ENCODE data around the gene TLE4.
"Not testable (repeated sequence)": the region's sequence is repeated elsewhere in the genome, so short reads cannot be mapped to it uniquely, and the experiment has no call there.

Gene TLE4

DNA sequence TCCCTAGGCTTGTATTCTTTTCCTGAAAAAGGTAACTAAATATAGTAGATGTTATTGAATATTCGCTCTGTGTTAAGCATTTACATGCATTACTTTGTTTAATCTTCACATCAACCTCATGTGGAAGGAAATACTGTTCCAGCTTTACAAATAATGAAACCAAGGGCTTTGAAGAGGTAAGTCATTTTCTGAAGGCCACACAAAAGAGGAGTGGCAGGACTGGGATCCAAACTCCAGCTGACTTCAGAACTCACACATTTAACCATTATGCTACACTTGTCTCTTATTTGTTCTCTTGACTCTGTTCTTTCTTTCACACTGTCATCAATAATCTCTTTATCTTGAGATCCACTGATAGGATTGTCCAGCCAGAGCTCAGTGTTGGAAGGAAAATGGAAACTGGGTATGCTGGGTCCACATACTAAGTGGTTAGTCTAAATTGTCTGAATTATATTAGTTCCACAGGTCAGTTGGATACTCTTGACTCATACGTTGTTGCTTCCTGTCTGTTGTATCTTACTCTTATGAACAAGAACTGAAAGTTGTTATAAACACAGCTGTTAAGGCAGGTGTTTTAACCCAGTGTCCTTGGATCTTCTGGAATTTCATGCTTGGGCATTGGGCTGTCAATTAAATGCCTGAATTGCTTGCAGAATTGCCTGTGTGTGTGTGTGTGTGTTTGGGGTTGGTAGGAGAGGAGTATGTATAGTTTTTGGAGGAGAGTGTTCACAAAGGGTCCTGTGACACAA, 65.6 kb downstream of the TLE4 start:
- no peak for DNase-seq (ENCODE audit: low spot score)

DNA sequence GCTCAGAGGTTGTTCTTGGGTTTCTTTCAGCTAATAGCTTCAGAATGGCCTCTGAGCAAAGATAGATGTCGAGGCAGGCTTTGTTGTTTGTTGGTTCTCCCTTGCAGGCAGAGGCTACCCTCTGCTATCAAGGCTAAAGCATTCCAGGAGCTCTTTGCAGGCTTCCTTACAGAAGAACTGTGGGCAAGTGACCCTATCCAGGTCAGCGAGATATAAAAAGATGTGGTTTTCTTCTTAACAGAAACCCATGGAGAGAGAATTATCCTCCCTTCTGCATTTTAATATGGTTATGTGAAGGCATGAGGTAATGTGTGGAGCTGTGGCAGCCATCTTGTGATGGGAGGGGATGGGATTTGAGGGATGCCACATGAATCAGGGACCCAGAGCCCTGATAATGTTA, 67.0 kb downstream of the TLE4 start:
- DNase-seq (ENCODE audit: low spot score) = no peak

DNA sequence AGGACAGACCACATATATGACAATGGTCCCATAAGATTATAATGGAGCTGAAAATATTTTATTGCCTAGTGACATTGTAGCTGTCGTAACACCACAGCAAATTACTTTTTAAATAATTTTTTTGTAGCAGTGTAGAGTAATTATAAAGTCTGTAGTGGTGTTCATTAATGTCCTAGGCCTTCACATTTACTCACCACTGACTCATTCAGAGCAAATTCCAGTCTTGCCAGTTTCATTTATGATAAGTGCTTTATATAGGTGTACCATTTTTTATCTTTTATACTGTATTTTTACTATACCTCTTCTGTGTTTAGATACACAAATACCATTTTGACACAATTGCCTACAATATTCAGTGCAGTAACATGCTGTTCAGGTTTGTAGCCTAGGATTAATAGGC, 67.6 kb downstream of the TLE4 start:
- DNase-seq (ENCODE audit: low spot score) = no peak

DNA sequence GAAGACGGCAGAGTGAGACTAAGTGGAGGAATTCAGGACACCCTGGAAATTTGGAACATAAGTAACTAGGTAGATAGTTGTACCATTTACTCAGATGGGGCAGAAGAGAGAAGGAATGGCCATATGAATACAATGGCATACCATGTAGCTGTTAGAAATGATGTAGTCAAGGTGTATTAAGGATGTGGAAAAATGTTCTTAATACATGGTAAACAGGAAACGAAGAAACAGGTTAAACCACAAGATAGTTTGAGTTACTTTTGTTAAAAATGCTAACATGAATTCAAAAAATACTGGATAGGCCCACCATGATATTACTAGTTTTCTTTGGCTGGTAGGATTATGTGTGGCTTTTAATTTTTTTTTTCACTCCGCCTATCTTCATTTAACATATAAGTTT, 68.3 kb downstream of the TLE4 start:
- not testable (repeated sequence) for DNase-seq (ENCODE audit: low spot score)

DNA sequence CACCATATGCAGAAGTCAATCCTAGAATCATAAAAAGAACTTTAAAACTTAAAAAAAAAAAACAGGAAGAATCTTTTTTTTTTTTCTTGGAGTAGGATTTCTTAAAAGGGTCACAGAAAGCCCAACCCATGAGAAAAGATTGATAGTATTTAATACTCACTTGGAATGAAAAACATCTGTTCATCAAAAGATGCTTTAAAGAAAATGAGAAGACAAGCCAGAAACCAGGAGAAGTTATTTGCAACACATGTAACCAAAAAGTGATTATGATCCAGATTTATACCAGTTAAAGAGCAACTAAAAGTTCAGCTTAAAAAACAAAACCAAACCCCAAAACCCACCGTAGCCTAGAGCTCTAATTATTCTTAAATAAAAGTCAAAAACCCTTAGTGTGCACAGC, 69.3 kb downstream of the TLE4 start:
- DNase-seq (ENCODE audit: low spot score) = no peak

DNA sequence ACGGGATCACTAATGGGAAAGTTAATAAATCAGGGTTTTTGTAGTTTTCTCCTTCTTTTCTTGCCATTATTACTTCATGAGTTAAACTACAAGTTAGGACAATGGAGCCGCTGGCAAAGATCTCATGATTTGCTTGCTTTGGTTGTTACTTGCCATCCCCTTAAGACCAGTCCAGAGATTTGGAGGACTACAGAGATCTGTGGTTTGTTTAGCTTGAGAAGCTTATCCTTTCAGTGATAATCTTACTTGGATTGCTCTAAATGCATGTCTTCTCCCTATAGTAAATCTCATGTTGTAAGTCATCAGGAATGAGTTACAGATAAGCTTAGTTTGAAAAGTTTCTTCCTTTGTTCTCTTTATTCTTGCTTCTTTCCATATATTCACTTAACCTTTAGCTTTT, 70.9 kb downstream of the TLE4 start:
- DNase-seq (ENCODE audit: low spot score) = no peak

DNA sequence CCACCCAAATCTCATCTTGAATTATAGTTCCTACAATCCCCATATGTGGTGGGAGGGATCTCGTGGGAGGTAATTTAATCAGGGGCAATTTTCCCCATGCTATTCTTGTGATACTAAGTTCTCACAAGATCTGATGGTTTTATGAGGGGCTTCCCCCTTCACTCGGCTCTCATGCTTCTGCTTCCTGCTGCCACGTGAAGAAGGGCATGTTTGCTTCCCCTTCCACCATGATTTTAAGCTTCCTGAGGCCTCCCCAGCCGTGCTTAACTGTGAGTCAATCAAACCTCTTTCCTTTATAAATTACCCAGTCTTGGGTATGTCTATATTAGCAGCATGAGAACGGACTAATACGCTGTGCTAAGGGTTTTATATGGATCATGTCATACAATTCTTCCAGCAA, 72.3 kb downstream of the TLE4 start:
- no peak for DNase-seq (ENCODE audit: low spot score)

DNA sequence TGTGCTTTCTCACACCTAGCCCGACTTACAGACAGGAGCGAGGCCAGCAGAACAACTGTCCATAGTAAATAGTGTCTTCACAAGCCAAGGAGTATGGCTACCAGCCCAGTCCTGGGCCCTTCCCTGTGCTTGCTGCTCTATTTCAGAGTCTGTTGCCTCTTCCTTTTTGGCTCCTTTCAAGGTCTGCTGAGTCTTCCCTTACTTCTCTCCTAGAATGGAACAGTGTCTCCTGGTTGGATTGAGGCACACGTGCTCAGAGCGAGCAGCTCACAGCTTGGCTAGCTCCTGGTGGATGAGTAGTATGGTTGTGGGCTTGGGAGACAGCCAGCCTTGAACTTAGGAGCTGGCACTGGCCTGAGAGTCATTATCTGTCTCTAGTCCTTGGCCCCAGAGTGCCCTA, 72.8 kb downstream of the TLE4 start:
- no peak for DNase-seq (ENCODE audit: low spot score)

DNA sequence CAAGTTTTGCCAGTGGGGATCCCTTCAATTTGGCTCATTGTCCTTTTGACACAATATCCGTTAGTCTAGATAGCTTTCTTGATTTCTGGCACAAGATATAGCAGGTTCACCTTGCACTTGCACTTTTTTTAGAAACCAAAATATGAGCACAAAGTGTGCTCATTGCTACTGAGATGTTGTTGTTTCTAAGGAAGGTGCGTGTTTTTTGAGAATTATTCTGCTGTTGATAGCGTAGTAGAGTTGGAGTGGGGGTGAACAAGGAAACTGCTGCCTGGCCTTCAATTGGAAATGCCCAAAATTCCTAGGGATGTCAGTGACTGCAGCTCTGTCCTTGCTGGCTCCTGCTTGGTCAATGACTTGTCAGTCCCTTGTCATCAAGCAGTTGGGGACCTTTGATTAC, 73.3 kb downstream of the TLE4 start:
- DNase-seq (ENCODE audit: low spot score) = no peak

DNA sequence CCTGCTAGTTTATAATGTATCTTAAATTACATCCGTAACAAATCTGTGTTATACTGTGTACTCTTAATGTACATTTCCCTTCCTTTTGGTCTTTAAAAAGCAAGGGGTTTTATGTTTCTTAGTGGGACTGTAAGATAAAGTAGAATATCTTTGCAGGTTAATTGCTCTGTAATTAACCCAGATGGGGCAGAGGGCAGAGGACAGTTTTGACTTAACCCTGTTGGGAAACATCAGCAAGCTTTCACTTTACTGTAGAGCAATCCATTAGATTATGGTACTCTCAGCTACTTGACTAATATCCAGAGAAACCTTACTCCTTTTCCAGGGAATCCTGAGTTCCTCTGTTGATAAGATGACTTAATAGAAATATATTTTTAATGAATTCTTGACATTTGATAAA, 74.3 kb downstream of the TLE4 start:
- no peak for DNase-seq (ENCODE audit: low spot score)

DNA sequence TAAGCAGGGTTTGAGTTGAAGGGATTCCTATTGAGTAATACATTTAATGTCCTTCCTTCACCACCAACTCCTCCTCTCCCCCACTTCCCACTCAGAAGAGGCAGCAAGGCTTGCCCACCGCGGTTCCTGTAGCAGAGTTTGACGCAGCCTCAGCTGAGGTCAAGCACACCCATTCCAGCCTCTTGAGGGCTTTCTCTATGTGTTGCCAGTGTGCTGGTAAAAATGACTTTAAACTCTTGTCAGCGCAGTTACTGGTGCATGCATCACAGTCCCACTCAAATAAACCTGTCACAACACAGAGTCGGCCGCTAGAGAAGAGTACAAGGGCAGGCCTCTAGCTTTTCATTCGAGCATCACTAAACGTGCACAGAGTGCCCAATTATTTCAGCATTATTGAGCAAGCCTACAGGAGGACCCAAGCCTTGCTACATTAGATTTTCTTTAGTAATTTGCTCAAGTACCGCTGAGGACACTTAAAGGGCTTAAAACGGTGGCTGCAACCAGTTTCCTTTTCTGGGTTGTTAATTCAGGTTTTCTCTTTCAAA, 79.6 kb downstream of the TLE4 start:
- no peak for DNase-seq (ENCODE audit: low spot score)

DNA sequence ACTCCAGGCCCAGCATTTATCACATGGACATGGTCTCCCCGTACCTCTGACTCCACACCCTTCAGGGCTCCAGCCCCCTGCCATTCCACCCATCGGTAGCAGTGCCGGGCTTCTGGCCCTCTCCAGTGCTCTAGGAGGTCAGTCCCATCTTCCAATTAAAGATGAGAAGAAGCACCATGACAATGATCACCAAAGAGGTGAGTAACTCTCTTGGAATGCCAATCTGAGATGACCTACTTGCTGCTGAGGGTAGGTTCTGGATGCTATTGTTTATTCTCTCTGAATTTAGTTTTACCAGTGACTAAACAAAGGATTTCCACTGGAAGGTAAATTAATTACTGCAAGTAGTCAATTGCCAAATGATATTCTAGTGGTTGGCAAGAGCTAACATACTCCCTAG, 80.8 kb downstream of the TLE4 start:
- DNase-seq (ENCODE audit: low spot score) = no peak

DNA sequence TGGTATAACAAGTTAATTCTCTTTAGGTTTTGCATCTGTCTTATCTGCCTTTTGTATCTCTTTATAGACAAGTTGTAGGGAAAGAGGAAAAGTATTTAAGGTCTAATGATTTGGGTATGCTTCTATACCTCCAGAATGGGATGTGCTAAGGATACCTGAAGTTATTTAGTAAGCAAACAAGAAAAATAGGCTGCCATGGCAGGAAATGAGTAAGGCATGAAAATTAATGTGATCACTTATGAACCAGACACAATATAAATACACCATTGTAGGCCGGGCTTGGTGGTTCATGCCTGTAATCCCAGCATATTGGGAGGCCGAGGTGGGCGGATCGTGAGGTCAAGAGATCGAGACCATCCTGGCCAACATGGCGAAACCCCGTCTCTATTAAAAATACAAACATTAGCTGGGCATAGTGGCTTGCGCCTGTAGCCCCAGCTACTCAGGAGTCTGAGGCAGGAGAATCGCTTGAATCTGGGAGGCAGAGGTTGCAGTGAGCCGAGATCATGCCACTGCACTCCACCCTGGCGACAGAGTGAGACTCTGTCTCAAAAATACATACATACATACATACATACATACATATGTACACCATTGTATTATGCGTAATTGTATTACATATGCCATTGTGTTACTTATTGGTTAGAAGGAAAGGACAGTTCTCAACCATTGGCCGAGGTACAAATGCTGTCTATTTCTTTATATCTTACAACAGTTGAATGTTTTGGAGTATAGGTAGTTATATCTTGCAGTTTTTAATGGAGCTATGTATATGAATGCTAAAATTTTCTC, 83.0 kb downstream of the TLE4 start:
- DNase-seq (ENCODE audit: low spot score) = not testable (repeated sequence)

DNA sequence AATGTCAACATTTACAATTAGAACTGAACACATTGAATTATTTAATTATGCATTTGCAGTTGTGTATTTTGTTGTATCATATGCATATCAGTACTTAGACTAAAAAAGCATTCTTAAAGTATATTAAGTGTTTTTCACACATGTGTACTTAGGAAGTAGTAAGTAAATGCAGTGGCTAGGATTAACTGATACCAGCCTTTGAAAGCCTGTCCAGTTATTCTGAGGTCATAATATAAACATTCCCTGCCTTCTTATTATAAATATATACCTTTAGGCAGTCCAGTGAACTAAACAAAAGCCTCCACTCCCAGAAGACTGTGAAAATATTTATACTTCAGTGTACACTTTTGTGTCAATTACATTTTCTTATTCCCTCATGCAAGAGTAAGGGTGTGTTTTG, 83.8 kb downstream of the TLE4 start:
- DNase-seq (ENCODE audit: low spot score) = no peak

DNA sequence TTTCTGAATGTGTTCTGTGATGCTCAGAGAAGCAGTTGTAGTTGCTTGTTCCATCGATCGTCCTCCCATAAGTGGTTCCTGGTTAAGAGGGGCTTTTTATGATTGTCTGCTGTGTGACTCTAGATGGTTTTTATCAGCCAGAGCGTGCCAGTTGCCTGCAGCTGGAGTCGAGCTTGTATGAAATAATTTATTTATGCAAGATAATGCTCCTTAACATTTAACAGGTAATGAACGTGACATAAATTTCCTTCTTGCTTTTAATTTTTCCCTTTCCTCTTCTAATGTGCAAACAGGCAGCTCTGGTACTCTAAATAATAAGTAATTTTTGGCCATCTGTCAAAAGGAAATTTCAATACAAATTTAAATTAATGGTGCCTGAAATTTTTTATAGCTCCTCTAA, 84.4 kb downstream of the TLE4 start:
- no peak for DNase-seq (ENCODE audit: low spot score)

DNA sequence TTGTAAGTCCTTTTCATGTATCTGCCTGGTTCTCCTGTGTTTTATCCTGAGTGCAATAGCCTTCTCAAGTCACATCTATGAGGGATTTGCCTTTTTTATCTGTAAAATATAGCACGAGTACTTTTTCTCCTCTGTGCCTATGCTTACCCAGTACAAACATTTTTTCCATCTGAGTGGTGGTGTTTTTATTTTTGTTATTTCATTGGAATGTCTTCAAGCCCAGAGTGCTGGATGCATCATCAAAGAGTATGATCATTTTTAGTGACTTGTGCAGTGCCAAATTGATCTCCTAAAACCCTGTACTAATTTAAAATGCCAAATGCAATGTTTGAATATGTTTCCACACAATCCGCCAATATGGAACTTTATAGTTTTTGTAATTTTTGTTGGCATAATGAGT, 86.1 kb downstream of the TLE4 start:
- no peak for DNase-seq (ENCODE audit: low spot score)

DNA sequence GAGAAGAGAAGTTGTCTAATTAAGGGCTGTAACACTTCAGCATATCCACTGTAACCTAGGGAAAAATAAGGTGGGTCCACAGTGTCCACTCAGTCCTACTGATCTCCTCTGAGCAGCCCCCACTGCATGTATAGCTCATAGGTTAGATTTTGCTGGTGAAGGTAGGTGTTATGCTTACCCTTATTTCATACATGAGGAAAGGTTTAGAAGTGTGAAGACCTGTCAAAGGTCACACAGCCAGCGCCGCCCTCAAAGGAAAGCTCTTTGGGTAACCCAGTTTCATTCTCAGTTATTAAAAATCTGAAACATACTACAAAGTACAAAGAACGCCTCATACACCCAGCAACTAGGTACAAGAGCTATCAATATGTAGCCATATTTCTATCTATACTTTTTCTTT, 87.2 kb downstream of the TLE4 start:
- DNase-seq (ENCODE audit: low spot score) = no peak

DNA sequence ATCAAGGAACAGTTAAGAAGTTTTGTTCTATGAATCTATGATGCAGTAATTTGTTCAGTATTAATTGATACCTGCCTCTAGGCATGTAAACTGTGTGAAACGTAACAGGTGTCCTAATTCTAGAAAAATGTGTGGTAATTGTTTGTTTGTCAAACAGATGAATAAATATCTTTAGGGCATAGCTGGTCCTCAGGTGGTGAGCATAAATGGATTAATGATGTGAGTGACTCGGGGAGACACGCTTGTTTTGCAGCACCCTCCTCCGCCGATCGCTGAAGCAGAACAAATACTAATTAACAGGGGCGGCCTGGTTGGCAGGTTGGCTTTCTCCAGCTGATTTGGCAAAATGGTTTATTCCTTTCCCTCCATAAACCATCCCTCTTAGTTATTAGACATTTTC, 88.8 kb downstream of the TLE4 start:
- no peak for DNase-seq (ENCODE audit: low spot score)

DNA sequence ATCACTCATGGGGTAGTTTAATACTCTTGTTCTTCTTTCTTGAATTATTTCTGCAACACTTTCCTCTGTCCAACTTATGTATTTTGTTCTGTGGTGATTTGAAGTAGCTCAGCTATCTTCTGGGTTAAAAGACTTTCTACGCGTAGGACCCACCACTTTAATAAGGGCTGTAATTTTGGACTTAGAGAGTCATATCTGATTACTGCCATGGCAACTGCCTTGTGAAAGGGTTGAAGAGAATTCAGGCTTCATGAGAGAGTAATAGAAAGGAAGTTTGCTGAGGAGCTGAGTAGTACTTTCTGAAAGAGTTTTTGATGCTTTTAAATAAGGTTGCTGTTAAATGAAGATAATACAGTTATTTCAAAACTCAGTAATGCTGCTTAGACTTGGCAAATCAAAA, 89.5 kb downstream of the TLE4 start:
- DNase-seq (ENCODE audit: low spot score) = no peak

DNA sequence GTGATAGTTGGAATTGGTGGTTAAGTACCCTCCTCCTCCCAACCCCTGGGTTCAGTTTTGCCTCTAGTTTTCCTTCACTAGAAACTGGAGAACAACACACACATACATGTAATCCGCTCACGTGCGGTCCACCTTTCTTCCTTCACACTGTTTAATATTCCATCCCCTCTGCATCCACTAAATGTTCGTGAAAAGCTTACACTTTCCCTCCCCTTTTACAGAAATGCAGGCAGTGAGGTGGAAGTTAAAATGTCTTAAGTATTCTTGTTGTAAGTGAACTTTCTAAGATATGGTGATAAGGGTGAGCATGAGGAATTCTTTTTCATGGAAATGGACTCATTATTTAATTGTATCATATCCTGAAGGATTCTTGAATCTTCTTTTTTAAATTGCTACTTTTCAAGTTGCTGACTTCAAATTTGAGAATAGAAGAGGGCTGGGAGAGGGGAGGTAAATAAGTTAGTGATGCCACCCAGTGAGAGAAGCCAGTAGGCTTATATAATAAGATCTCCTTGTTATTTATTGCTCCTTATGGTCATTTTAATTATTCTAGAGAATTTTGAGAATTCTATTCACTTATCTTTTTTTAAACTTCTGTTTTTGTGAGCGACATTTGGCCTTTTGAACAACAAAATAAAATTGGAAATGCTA, 90.2 kb downstream of the TLE4 start:
- DNase-seq (ENCODE audit: low spot score) = no peak

DNA sequence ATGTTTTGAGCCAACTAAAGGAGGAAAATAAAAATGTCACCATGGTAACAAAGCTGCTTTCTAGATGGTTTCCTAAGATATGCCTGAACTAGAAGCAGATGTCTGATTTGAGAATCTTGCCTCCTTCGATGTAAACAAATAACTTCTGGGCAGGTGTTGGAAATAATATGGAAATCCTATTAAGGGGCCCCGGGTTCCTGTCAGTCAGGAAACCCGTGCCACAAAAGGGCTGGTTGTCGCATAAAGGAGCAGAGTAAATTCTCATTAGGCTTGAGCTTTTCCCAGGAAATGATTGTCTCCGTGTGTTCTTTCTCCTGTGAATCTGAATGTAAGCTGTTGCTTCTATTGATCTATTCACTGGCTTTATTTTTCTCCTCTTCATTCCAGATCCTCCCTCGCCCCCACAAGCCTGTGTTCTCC, 90.8 kb downstream of the TLE4 start:
- DNase-seq (ENCODE audit: low spot score) = no peak

DNA sequence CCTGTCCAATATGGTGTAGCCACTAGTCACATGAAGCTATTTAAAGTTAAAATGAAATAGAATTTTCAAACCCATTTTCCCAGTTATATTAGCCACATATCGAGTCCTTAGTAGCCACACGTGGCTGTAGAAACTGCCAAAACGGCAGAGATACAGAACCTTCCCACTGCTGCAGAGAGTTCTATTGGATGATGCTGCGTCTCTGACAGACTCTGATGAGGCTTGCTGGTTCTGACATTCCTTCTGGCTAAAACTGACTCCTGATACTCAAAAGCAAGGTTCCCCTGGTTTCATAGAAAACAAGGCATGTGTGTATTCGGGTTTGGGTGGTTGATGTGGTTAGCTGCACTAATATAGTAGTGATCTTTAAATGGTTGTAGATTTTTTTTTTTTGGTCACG, 91.5 kb downstream of the TLE4 start:
- no peak for DNase-seq (ENCODE audit: low spot score)

DNA sequence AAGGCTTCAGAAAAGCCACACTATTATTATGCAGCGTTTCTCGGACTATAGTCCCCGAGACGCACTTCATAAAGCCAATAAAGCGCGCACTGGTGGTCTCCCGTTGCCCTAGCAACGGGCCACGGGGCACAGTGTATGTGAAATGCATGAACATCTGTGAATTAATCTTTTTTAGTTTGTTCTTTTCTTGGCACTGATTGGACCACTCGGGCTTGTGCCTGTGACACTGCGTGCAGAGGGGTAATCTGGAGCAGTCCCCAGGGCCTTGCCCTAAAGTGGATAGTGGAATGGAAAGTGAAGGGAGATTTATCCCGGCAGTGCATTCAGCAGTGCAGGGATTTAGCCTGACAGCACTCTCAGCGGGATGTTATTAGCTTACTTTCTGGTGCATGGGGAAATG, 92.1 kb downstream of the TLE4 start:
- no peak for DNase-seq (ENCODE audit: low spot score)
